ENCODE results near the gene OR52I1. TPM values are rescaled to one million over a fixed set of nuclear protein-coding genes. Genes with fewer than 3 reads are reported as not detected.

The OR52I1 gene
- total RNA-seq, 4 donors from 2014 or later = not detected

GRCh38 chr11:4636962-4637661 lies 43.3 kb downstream of the OR52I1 start, which contains the start of gene OR51D1:
OR51D1 (plus strand) TSS chr11:4637477; CDS start chr11:4639791, 2,314 bp downstream.
- DNase-seq (ENCODE audit: low spot score) (peak; percentile 45), ATAC-seq (ENCODE audit: low FRiP score) (peak; percentile 82)
- TF ChIP-seq CTCF (IDR thresholded peaks at IDR 0.05) = peak in 1 of 3 donors; percentile 60

- no peak for ATAC-seq (ENCODE audit: low FRiP score)
- no peak for DNase-seq (ENCODE audit: low spot score)
- no peak for TF ChIP-seq CTCF (IDR thresholded peaks at IDR 0.05)
These were observed 43.8 kb downstream of the OR52I1 start for GRCh38 chr11:4637662-4638047.

- no peak for TF ChIP-seq CTCF (IDR thresholded peaks at IDR 0.05)
- DNase-seq (ENCODE audit: low spot score) = no peak
- ATAC-seq (ENCODE audit: low FRiP score) = no peak
These were observed 46.1 kb downstream of the OR52I1 start for GRCh38 chr11:4639931-4640330.

- DNase-seq (ENCODE audit: low spot score) = no peak
- TF ChIP-seq CTCF (IDR thresholded peaks at IDR 0.05) = no peak
- no peak for ATAC-seq (ENCODE audit: low FRiP score)
These were observed 47.7 kb downstream of the OR52I1 start for GRCh38 chr11:4641501-4641900.

GRCh38 chr11:4642043-4642442 lies 48.2 kb downstream of the OR52I1 start:
- DNase-seq (ENCODE audit: low spot score) (no peak), ATAC-seq (ENCODE audit: low FRiP score) (no peak)
- no peak for TF ChIP-seq CTCF (IDR thresholded peaks at IDR 0.05)

GRCh38 chr11:4643076-4643475 lies 49.2 kb downstream of the OR52I1 start:
- no peak for ATAC-seq (ENCODE audit: low FRiP score)
- DNase-seq (ENCODE audit: low spot score) = no peak
- no peak for TF ChIP-seq CTCF (IDR thresholded peaks at IDR 0.05)

- TF ChIP-seq CTCF (IDR thresholded peaks at IDR 0.05) = no peak
- DNase-seq (ENCODE audit: low spot score) (no peak), ATAC-seq (ENCODE audit: low FRiP score) (no peak)
These were observed 49.8 kb downstream of the OR52I1 start, which contains the start of gene OR51E1 for GRCh38 chr11:4643682-4644081. OR51E1 (plus strand) TSS chr11:4643982; CDS start chr11:4652527, 8,545 bp downstream.

Measured in omental fat pad (tissue), 4 donors.